MCF 10A (cell line): ENCODE measurements around the gene ZNF665. TPM values are rescaled to one million over a fixed set of nuclear protein-coding genes. Genes with fewer than 3 reads are reported as not detected.
"Not testable (repeated sequence)": the region's sequence is repeated elsewhere in the genome, so short reads cannot be mapped to it uniquely, and the experiment has no call there.

ENCODE experiments used
- BruUV-seq: library from RNA; stranded (reverse); fragments of 400-500 nt; replicated peaks from 2 replicates; lab custom pipeline; 2021; lab: Mats Ljungman, UMichigan
- CTCF ChIA-PET: fragments of 300-600 bp; sonication (Branson Sonifier 250); formaldehyde crosslinking; extraction: SDS; loops from one replicate; lab custom pipeline; 2021; ENCODE audit warnings: antibody characterized with exemption, inconsistent platforms; lab: Yijun Ruan, JAX
- POLR2A ChIA-PET: fragments of 300-600, 350-650 bp; sonication (Branson Sonifier 250); formaldehyde crosslinking; extraction: SDS; loops from one replicate; lab custom pipeline; 2020; ENCODE audit warnings: antibody characterized with exemption, inconsistent platforms; lab: Yijun Ruan, JAX
- DNase-seq: peaks from one replicate; pipeline ENCODE4 v3.0.0-alpha.2; 2018; ENCODE audit not compliant: unreplicated experiment
- H3K27ac Mint-ChIP-seq: one replicate; pipeline ENCODE4 v1.8.0; 2022; ENCODE audit warnings: mild to moderate bottlenecking, low read depth, mixed read lengths; ENCODE audit not compliant: unreplicated experiment
- H3K27me3 Mint-ChIP-seq: one replicate; pipeline ENCODE4 v1.8.0; 2022; ENCODE audit warnings: mixed read lengths; ENCODE audit not compliant: insufficient read depth, unreplicated experiment
- H3K36me3 Mint-ChIP-seq: one replicate; pipeline ENCODE4 v1.8.0; 2022; ENCODE audit warnings: mild to moderate bottlenecking, moderate library complexity, mixed read lengths; ENCODE audit not compliant: insufficient read depth, unreplicated experiment
- H3K4me1 Mint-ChIP-seq: one replicate; pipeline ENCODE4 v1.8.0; 2022; ENCODE audit warnings: mixed read lengths; ENCODE audit not compliant: insufficient read depth, unreplicated experiment
- H3K4me3 Mint-ChIP-seq: one replicate; pipeline ENCODE4 v1.8.0; 2022; ENCODE audit warnings: mild to moderate bottlenecking, moderate library complexity, mixed read lengths; ENCODE audit not compliant: unreplicated experiment
- H3K9me3 Mint-ChIP-seq: one replicate; pipeline ENCODE4 v1.8.0; 2022; ENCODE audit warnings: mixed read lengths; ENCODE audit not compliant: unreplicated experiment
- CTCF ChIP-seq: fragments of 200-600 bp; IDR thresholded peaks from one replicate; pipeline ENCODE4 v1.8.0; 2022; ENCODE audit warnings: antibody characterized with exemption, mild to moderate bottlenecking; ENCODE audit not compliant: unreplicated experiment
- intact Hi-C: fragments of 100-400 bp; cut with micrococcal nuclease; formaldehyde crosslinking; loops from 2 replicates; pipeline ENCODE4 v1.14.1; 2022
- total RNA-seq: library from RNA; stranded (reverse); gene quantifications from 2 replicates; pipeline ENCODE4 v1.2.3, GENCODE V29; 2022

ZNF665 gene
- total RNA-seq, 1 experiment from 2014 or later: not detected

GRCh38 chr19:53130506-53130905 lies 62.7 kb downstream of the ZNF665 start:
- no peaks in the 10 kb centered on the region for H3K4me1 Mint-ChIP-seq
- H3K4me3 Mint-ChIP-seq: no peak overlapping the region
- H3K9me3 Mint-ChIP-seq: peaks cover 27% of the 10 kb centered on the region
- no TSS peak for BruUV-seq
- ChIA-PET POLR2A (no interaction called here), CTCF (no interaction called here)
- H3K27ac Mint-ChIP-seq: no peak overlapping the region
- no peaks in the 10 kb centered on the region for H3K36me3 Mint-ChIP-seq
- H3K27me3 Mint-ChIP-seq: no peaks in the 10 kb centered on the region
- no peak for TF ChIP-seq CTCF
- no peak for DNase-seq
- intact Hi-C loops: no loop called here

- BruUV-seq, H3K27me3 Mint-ChIP-seq, intact Hi-C loops, H3K4me3 Mint-ChIP-seq, DNase-seq, POLR2A ChIA-PET, CTCF ChIA-PET, H3K4me1 Mint-ChIP-seq, H3K36me3 Mint-ChIP-seq, H3K27ac Mint-ChIP-seq: not testable (repeated sequence)
- peaks cover 22% of the 10 kb centered on the region for H3K9me3 Mint-ChIP-seq
Observed at GRCh38 chr19:53126733-53127526, 66.2 kb downstream of the ZNF665 start.

GRCh38 chr19:53123400-53123799 lies 69.8 kb downstream of the ZNF665 start:
- intact Hi-C loops: no loop called here
- no peak for TF ChIP-seq CTCF
- CTCF ChIA-PET: no interaction called here
- H3K4me3 Mint-ChIP-seq: no peak overlapping the region
- no peaks in the 10 kb centered on the region for H3K4me1 Mint-ChIP-seq
- H3K36me3 Mint-ChIP-seq: no peaks in the 10 kb centered on the region
- no peaks in the 10 kb centered on the region for H3K27me3 Mint-ChIP-seq
- H3K27ac Mint-ChIP-seq: no peak overlapping the region
- POLR2A ChIA-PET: no interaction called here
- no TSS peak for BruUV-seq
- peaks cover 14% of the 10 kb centered on the region for H3K9me3 Mint-ChIP-seq
- DNase-seq: no peak

Other genes with a start within 250 kb of the ZNF665 start
- 5.4 and 5.5 TPM in 2 replicates for gene ZNF816, start 230.5 kb downstream of the ZNF665 start, total RNA-seq
- not detected in 2 replicates for gene ERVV-1, start 179.4 kb downstream of the ZNF665 start, total RNA-seq
- gene ERVV-2, start 148.6 kb downstream of the ZNF665 start, total RNA-seq: not detected in 2 replicates
- 16.5 and 20.3 TPM in 2 replicates for gene ZNF160, start 89.9 kb downstream of the ZNF665 start, total RNA-seq
- gene ZNF415, start 60.4 kb downstream of the ZNF665 start, total RNA-seq: not detected in 2 replicates
- not detected in 2 replicates for gene ZNF347, start 34.3 kb downstream of the ZNF665 start, total RNA-seq
- gene ZNF677, start 61.5 kb upstream of the ZNF665 start, total RNA-seq: not detected in 2 replicates
- not detected in 2 replicates for gene VN1R2, start 64.9 kb upstream of the ZNF665 start, total RNA-seq
- not detected in 2 replicates for gene VN1R4, start 74.4 kb upstream of the ZNF665 start, total RNA-seq
- gene ZNF845, start 140.4 kb upstream of the ZNF665 start, total RNA-seq: 3.8 and 5.7 TPM in 2 replicates
- gene ZNF525, start 172.3 kb upstream of the ZNF665 start, total RNA-seq: 9.5 and 11.2 TPM in 2 replicates
- gene ZNF765, start 201.8 kb upstream of the ZNF665 start, total RNA-seq: 5.0 and 5.2 TPM in 2 replicates
- 9.1 and 12.0 TPM in 2 replicates for gene ZNF761, start 238.6 kb upstream of the ZNF665 start, total RNA-seq